ENCODE results near the gene SNX11. TPM values are rescaled to one million over a fixed set of nuclear protein-coding genes. Genes with fewer than 3 reads are reported as not detected.

The SNX11 gene
- polyA plus RNA-seq, 1 donor = 12.4 TPM

DNA sequence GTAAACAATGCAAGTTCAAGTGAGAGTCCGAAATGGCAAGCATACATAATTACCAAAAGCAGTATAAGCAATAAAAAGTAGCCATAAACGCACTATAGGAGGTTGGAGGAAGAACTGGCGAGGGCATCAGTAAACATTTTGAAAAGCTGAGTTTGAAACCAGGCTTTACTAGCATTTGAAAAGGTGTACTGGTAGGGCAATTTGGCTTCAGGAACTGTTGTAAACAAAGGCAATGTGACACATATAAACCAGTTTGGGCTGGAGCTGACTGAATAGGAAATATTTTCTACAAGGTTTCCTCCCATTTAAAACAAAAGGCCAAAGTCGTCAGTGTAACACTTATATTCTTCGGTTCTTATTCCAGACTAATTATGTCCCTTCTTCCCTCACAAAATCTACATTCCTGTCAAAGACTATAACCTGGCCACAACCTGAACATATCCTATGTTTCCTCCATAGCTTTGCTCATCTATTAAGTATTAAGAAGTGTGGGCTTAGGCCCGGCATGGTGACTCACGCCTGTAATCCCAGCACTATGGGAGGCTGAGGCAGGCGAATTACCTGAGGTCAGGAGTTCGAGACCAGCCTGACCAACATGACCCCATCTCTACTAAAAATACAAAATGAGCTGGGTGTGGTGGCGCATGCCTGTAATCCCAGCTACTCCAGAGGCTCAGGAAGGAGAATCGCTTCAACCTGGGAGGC is 14.1 kb upstream of the SNX11 start:
- Histone ChIP-seq H3K9me3 (ENCODE audit: control insufficient read depth, low read depth, low read length) (no peaks in the 10 kb centered on the region), H3K4me3 (ENCODE audit: low read length) (no peak overlapping the region), H3K27ac (ENCODE audit: low read length) (no peak overlapping the region), H3K36me3 (ENCODE audit: control insufficient read depth, insufficient read depth, low read length) (peaks cover 4% of the 10 kb centered on the region), H3K4me1 (ENCODE audit: control insufficient read depth, insufficient read depth, low read length) (no peaks in the 10 kb centered on the region), H3K27me3 (ENCODE audit: control insufficient read depth, insufficient read depth, low read length) (no peaks in the 10 kb centered on the region)
- no peak for DNase-seq
- WGBS (ENCODE audit: insufficient coverage, low lambda C conversion rate) = 92% methylated on average over 2 of the region's 11 CpGs

GRCh38 chr17:48095611-48096010 is 12.0 kb upstream of the SNX11 start:
- WGBS (ENCODE audit: insufficient coverage, low lambda C conversion rate) = no CpG with 5 or more reads among the region's 4 CpGs
- H3K9me3 ChIP-seq (ENCODE audit: control insufficient read depth, low read depth, low read length) = no peaks in the 10 kb centered on the region
- peaks cover 3% of the 10 kb centered on the region for H3K4me1 ChIP-seq (ENCODE audit: control insufficient read depth, insufficient read depth, low read length)
- H3K27ac ChIP-seq (ENCODE audit: low read length) = no peak overlapping the region
- no peaks in the 10 kb centered on the region for H3K27me3 ChIP-seq (ENCODE audit: control insufficient read depth, insufficient read depth, low read length)
- DNase-seq = no peak
- peaks cover 4% of the 10 kb centered on the region for H3K36me3 ChIP-seq (ENCODE audit: control insufficient read depth, insufficient read depth, low read length)
- H3K4me3 ChIP-seq (ENCODE audit: low read length) = no peak overlapping the region

- Histone ChIP-seq H3K4me1 (ENCODE audit: control insufficient read depth, insufficient read depth, low read length) (peaks cover 3% of the 10 kb centered on the region), H3K9me3 (ENCODE audit: control insufficient read depth, low read depth, low read length) (no peaks in the 10 kb centered on the region), H3K36me3 (ENCODE audit: control insufficient read depth, insufficient read depth, low read length) (no peaks in the 10 kb centered on the region), H3K27me3 (ENCODE audit: control insufficient read depth, insufficient read depth, low read length) (no peaks in the 10 kb centered on the region), H3K4me3 (ENCODE audit: low read length) (peak overlapping the region; percentile 91), H3K27ac (ENCODE audit: low read length) (peak overlapping the region; percentile 92)
- DNase-seq = no peak
- WGBS (ENCODE audit: insufficient coverage, low lambda C conversion rate) = 27% methylated on average over 6 of the region's 10 CpGs
These were observed 7.4 kb upstream of the SNX11 start for GRCh38 chr17:48100160-48100559.

DNA sequence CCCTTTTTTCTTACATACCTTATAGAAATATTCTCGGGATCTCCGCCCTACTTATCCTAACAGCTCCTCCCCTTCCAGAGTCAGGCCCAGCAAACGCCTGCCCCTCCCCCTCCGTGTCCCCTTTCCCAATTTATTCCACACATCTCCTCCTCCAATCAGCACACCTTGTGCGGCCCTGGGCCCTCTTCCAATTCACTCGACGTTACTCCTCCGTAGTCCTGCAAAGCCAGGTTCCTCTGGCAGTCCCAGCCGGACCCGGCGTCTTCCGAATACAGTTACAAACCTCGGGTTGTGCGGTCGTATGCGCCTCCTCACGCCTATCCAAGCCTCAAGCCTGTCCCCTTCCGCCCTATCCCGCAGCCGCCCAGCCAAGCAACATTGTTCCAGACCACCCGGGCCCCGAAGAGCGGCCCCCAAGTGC is 7.0 kb upstream of the SNX11 start:
- no peaks in the 10 kb centered on the region for H3K27me3 ChIP-seq (ENCODE audit: control insufficient read depth, insufficient read depth, low read length)
- peaks cover 3% of the 10 kb centered on the region for H3K4me1 ChIP-seq (ENCODE audit: control insufficient read depth, insufficient read depth, low read length)
- peak overlapping the region; percentile 91 for H3K4me3 ChIP-seq (ENCODE audit: low read length)
- DNase-seq = peak in 1 of 2 donors; percentile 63
- no peaks in the 10 kb centered on the region for H3K36me3 ChIP-seq (ENCODE audit: control insufficient read depth, insufficient read depth, low read length)
- no peaks in the 10 kb centered on the region for H3K9me3 ChIP-seq (ENCODE audit: control insufficient read depth, low read depth, low read length)
- H3K27ac ChIP-seq (ENCODE audit: low read length) = peak overlapping the region; percentile 92
- WGBS (ENCODE audit: insufficient coverage, low lambda C conversion rate) = 0% methylated on average over 2 of the region's 23 CpGs

DNA sequence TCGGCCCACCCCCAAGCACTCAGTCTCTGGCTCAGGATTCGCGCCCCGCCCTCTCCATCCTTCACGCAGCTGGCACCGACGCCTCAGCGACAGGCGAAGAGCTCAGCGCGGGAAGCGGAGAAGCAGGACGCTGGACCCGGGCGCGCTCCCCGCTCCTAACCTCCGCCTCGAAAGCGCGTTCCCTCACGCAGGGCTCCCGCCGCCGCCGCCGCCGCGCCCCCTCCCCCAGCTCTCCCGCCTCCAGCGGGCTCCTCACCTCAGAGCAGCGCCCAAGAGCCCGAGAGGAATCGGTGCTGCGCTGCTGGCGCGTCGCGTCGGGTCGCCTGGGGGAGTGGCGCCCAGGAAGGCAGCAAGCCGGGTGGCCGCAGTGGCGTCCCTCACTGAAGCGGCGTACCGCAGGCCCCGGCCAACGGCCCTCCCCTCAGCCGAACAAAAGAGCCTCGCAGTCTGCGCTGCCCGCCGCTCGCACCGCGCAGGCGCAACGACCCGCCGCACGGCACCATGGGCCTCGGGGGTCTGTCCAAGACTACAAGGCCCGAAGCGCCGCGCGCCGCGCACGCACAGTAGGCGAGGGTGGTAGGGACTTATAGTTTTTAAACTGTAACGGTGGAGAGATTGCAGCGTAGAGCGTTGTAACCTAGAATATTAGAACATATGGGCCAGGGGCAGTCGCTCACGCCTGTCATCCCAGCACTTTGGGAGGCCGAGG is 6.4 kb upstream of the SNX11 start, which contains the start of gene CBX1:
Gene CBX1 (minus strand): TSS at position 467 of the 709 bp plus-strand sequence. CDS start 24,474 bp downstream, outside the sequence.
- peak; percentile 92 to 96 for DNase-seq
- no peaks in the 10 kb centered on the region for H3K9me3 ChIP-seq (ENCODE audit: control insufficient read depth, low read depth, low read length)
- WGBS (ENCODE audit: insufficient coverage, low lambda C conversion rate) = no CpG with 5 or more reads among the region's 79 CpGs
- no peaks in the 10 kb centered on the region for H3K36me3 ChIP-seq (ENCODE audit: control insufficient read depth, insufficient read depth, low read length)
- H3K27me3 ChIP-seq (ENCODE audit: control insufficient read depth, insufficient read depth, low read length) = no peaks in the 10 kb centered on the region
- H3K27ac ChIP-seq (ENCODE audit: low read length) = peak within 1 kb of the TSS; percentile 92
- peak within 1 kb of the TSS; percentile 91 for H3K4me3 ChIP-seq (ENCODE audit: low read length)
- H3K4me1 ChIP-seq (ENCODE audit: control insufficient read depth, insufficient read depth, low read length) = peaks cover 3% of the 10 kb centered on the region

GRCh38 chr17:48102043-48102750 is 5.4 kb upstream of the SNX11 start:
- Histone ChIP-seq H3K4me3 (ENCODE audit: low read length) (no peak overlapping the region), H3K9me3 (ENCODE audit: control insufficient read depth, low read depth, low read length) (no peaks in the 10 kb centered on the region), H3K27me3 (ENCODE audit: control insufficient read depth, insufficient read depth, low read length) (no peaks in the 10 kb centered on the region), H3K4me1 (ENCODE audit: control insufficient read depth, insufficient read depth, low read length) (peaks cover 3% of the 10 kb centered on the region), H3K27ac (ENCODE audit: low read length) (no peak overlapping the region), H3K36me3 (ENCODE audit: control insufficient read depth, insufficient read depth, low read length) (no peaks in the 10 kb centered on the region)
- DNase-seq = no peak
- 100% methylated on average over 1 of the region's 19 CpGs for WGBS (ENCODE audit: insufficient coverage, low lambda C conversion rate)

- no CpG with 5 or more reads among the region's 14 CpGs for WGBS (ENCODE audit: insufficient coverage, low lambda C conversion rate)
- H3K27ac ChIP-seq (ENCODE audit: low read length) = no peak overlapping the region
- DNase-seq = no peak
These were observed 4.5 kb upstream of the SNX11 start for GRCh38 chr17:48102798-48103715.

DNA sequence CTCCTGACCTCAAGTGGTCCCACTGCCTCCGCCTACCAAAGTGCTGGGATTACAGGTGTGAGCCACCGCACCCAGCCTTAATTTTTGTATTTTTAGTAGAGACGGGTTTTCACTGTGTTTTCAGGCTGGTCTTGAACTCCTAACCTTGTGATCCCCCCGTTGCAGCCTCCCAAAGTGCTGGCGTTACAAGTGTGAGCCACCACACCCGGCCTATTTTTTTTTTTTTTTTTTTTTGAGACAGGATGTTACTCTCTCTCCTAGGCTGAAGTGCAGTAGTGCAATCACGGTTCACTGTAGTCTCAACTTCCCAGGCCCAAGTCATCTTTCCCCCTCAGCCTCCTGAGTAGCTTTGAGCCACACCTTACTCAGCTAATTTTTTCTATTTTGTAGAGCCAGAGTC is 3.1 kb upstream of the SNX11 start:
- Histone ChIP-seq H3K9me3 (ENCODE audit: control insufficient read depth, low read depth, low read length) (no peaks in the 10 kb centered on the region), H3K4me1 (ENCODE audit: control insufficient read depth, insufficient read depth, low read length) (peaks cover 7% of the 10 kb centered on the region), H3K4me3 (ENCODE audit: low read length) (no peak overlapping the region), H3K27me3 (ENCODE audit: control insufficient read depth, insufficient read depth, low read length) (no peaks in the 10 kb centered on the region), H3K27ac (ENCODE audit: low read length) (no peak overlapping the region), H3K36me3 (ENCODE audit: control insufficient read depth, insufficient read depth, low read length) (no peaks in the 10 kb centered on the region)
- WGBS (ENCODE audit: insufficient coverage, low lambda C conversion rate) = no CpG with 5 or more reads among the region's 7 CpGs
- no peak for DNase-seq

More at GRCh38 chr17:48102798-48103715, 4.5 kb upstream of the SNX11 start:
- H3K4me1 ChIP-seq (ENCODE audit: control insufficient read depth, insufficient read depth, low read length) = peaks cover 3% of the 10 kb centered on the region
- H3K27me3 ChIP-seq (ENCODE audit: control insufficient read depth, insufficient read depth, low read length) = no peaks in the 10 kb centered on the region
- H3K9me3 ChIP-seq (ENCODE audit: control insufficient read depth, low read depth, low read length) = no peaks in the 10 kb centered on the region
- no peaks in the 10 kb centered on the region for H3K36me3 ChIP-seq (ENCODE audit: control insufficient read depth, insufficient read depth, low read length)
- no peak overlapping the region for H3K4me3 ChIP-seq (ENCODE audit: low read length)

GRCh38 chr17:48106802-48107136 is 797 bp upstream of the SNX11 start:
- Histone ChIP-seq H3K9me3 (ENCODE audit: control insufficient read depth, low read depth, low read length) (no peaks in the 10 kb centered on the region), H3K4me3 (ENCODE audit: low read length) (peak overlapping the region; percentile 92), H3K27me3 (ENCODE audit: control insufficient read depth, insufficient read depth, low read length) (no peaks in the 10 kb centered on the region), H3K4me1 (ENCODE audit: control insufficient read depth, insufficient read depth, low read length) (peaks cover 5% of the 10 kb centered on the region), H3K36me3 (ENCODE audit: control insufficient read depth, insufficient read depth, low read length) (no peaks in the 10 kb centered on the region), H3K27ac (ENCODE audit: low read length) (peak overlapping the region; percentile 94)
- no CpG with 5 or more reads among the region's 13 CpGs for WGBS (ENCODE audit: insufficient coverage, low lambda C conversion rate)
- no peak for DNase-seq
